ENCODE measurements around the gene NEDD8. TPM values are rescaled to one million over a fixed set of nuclear protein-coding genes. Genes with fewer than 3 reads are reported as not detected.
A peak's percentile ranks its signal among the peaks of the same experiment; 100 is the strongest.

The NEDD8 gene
- total RNA-seq, 1 experiment from 2014 or later = 178 TPM

GRCh38 chr14:24233538-24233866 lies 1.3 kb upstream of the NEDD8 start:
- Histone ChIP-seq H3K36me3 (ENCODE audit: control insufficient read depth in 1 of 2, insufficient read depth in 2 of 2, low read length in 2 of 2) (peaks cover 29 to 32% of the 10 kb centered on the region in 2 experiments; a peak in 3 of 4 replicates), H3K9me2 (ENCODE audit: insufficient read depth) (no peaks in the 10 kb centered on the region), H3K9me3 (ENCODE audit: control insufficient read depth in 1 of 2, insufficient read depth in 1 of 2, low read depth in 1 of 2, low read length in 2 of 2) (no peaks in the 10 kb centered on the region), H3K27ac (ENCODE audit: low read depth, low read length) (peak overlapping the region; percentile 94), H3K27me3 (ENCODE audit: insufficient read depth, low read length) (no peaks in the 10 kb centered on the region), H3K9ac (ENCODE audit: low read length) (peak overlapping the region; percentile 94), H3K4me1 (ENCODE audit: control insufficient read depth in 1 of 2, insufficient read depth in 2 of 2, low read length in 2 of 2) (peaks cover 14 to 30% of the 10 kb centered on the region in 2 experiments), H3K79me2 (ENCODE audit: insufficient read depth, low read length) (peaks cover 66% of the 10 kb centered on the region), H2AFZ (ENCODE audit: low read depth, low read length, poor library complexity, severe bottlenecking) (no peak overlapping the region), H3K4me3 (replicated peaks in 1 of 2; ENCODE audit: low read depth in 1 of 2, low read length in 2 of 2) (peak overlapping the region; percentile 96 to 100), H4K20me1 (ENCODE audit: insufficient read depth) (no peaks in the 10 kb centered on the region), H3K4me2 (ENCODE audit: low read length) (peak overlapping the region; percentile 89)
- TF ChIP-seq SIN3A (IDR thresholded peaks at IDR 0.05; ENCODE audit: low read depth) = no peak
- no peak for TF ChIP-seq ELF1 (IDR thresholded peaks at IDR 0.05; ENCODE audit: borderline replicate concordance, low read depth)
- TF ChIP-seq EGR1 (IDR thresholded peaks at IDR 0.05; ENCODE audit: low read depth) = no peak
- TF ChIP-seq YY1 (IDR thresholded peaks at IDR 0.05; ENCODE audit: extremely low read depth, insufficient replicate concordance, low read depth, low read length) = no peak
- no peak for TF ChIP-seq RAD21 (IDR thresholded peaks at IDR 0.05; ENCODE audit: low read depth)
- TF ChIP-seq TCF7L2 (IDR thresholded peaks at IDR 0.05; ENCODE audit: borderline replicate concordance, extremely low read depth, insufficient read depth, insufficient read length) = no peak
- TF ChIP-seq, protein P1, sequence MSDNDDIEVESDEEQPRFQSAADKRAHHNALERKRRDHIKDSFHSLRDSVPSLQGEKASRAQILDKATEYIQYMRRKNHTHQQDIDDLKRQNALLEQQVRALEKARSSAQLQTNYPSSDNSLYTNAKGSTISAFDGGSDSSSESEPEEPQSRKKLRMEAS (IDR thresholded peaks at IDR 0.05) = no peak
- no peak for TF ChIP-seq JUND (IDR thresholded peaks at IDR 0.05)
- no peak for TF ChIP-seq CBX3 (IDR thresholded peaks at IDR 0.05; ENCODE audit: low read depth)
- TF ChIP-seq EZH2phosphoT487 (IDR thresholded peaks at IDR 0.05; ENCODE audit: borderline replicate concordance) = no peak
- no peak for TF ChIP-seq POLR2A (IDR thresholded peaks at IDR 0.05; ENCODE audit: borderline replicate concordance, extremely low read depth, insufficient read depth, insufficient read length)
- TF ChIP-seq, protein P2, sequence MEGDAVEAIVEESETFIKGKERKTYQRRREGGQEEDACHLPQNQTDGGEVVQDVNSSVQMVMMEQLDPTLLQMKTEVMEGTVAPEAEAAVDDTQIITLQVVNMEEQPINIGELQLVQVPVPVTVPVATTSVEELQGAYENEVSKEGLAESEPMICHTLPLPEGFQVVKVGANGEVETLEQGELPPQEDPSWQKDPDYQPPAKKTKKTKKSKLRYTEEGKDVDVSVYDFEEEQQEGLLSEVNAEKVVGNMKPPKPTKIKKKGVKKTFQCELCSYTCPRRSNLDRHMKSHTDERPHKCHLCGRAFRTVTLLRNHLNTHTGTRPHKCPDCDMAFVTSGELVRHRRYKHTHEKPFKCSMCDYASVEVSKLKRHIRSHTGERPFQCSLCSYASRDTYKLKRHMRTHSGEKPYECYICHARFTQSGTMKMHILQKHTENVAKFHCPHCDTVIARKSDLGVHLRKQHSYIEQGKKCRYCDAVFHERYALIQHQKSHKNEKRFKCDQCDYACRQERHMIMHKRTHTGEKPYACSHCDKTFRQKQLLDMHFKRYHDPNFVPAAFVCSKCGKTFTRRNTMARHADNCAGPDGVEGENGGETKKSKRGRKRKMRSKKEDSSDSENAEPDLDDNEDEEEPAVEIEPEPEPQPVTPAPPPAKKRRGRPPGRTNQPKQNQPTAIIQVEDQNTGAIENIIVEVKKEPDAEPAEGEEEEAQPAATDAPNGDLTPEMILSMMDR (IDR thresholded peaks at IDR 0.05 in 2 of 3, conservative IDR thresholded peaks at IDR 0.05 in 1 of 3; ENCODE audit: borderline replicate concordance in 1 of 3, insufficient read depth in 1 of 3, low read depth in 2 of 3, low read length in 2 of 3) = no peak
- no peak for TF ChIP-seq POLR2AphosphoS5 (IDR thresholded peaks at IDR 0.05; ENCODE audit: low read depth, low read length)
- TF ChIP-seq, protein P3, sequence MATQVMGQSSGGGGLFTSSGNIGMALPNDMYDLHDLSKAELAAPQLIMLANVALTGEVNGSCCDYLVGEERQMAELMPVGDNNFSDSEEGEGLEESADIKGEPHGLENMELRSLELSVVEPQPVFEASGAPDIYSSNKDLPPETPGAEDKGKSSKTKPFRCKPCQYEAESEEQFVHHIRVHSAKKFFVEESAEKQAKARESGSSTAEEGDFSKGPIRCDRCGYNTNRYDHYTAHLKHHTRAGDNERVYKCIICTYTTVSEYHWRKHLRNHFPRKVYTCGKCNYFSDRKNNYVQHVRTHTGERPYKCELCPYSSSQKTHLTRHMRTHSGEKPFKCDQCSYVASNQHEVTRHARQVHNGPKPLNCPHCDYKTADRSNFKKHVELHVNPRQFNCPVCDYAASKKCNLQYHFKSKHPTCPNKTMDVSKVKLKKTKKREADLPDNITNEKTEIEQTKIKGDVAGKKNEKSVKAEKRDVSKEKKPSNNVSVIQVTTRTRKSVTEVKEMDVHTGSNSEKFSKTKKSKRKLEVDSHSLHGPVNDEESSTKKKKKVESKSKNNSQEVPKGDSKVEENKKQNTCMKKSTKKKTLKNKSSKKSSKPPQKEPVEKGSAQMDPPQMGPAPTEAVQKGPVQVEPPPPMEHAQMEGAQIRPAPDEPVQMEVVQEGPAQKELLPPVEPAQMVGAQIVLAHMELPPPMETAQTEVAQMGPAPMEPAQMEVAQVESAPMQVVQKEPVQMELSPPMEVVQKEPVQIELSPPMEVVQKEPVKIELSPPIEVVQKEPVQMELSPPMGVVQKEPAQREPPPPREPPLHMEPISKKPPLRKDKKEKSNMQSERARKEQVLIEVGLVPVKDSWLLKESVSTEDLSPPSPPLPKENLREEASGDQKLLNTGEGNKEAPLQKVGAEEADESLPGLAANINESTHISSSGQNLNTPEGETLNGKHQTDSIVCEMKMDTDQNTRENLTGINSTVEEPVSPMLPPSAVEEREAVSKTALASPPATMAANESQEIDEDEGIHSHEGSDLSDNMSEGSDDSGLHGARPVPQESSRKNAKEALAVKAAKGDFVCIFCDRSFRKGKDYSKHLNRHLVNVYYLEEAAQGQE (IDR thresholded peaks at IDR 0.05; ENCODE audit: low read depth) = no peak
- TF ChIP-seq, protein P4, sequence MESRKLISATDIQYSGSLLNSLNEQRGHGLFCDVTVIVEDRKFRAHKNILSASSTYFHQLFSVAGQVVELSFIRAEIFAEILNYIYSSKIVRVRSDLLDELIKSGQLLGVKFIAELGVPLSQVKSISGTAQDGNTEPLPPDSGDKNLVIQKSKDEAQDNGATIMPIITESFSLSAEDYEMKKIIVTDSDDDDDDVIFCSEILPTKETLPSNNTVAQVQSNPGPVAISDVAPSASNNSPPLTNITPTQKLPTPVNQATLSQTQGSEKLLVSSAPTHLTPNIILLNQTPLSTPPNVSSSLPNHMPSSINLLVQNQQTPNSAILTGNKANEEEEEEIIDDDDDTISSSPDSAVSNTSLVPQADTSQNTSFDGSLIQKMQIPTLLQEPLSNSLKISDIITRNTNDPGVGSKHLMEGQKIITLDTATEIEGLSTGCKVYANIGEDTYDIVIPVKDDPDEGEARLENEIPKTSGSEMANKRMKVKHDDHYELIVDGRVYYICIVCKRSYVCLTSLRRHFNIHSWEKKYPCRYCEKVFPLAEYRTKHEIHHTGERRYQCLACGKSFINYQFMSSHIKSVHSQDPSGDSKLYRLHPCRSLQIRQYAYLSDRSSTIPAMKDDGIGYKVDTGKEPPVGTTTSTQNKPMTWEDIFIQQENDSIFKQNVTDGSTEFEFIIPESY (IDR thresholded peaks at IDR 0.05; ENCODE audit: extremely low read depth, insufficient replicate concordance, low read length) = no peak
- no peak for TF ChIP-seq ATF3 (IDR thresholded peaks at IDR 0.05)
- no peak for TF ChIP-seq ZNF274 (IDR thresholded peaks at IDR 0.05; ENCODE audit: low read depth, low read length)
- no peak for TF ChIP-seq CEBPB (IDR thresholded peaks at IDR 0.05; ENCODE audit: low read depth)
- no peak for TF ChIP-seq ZFX (IDR thresholded peaks at IDR 0.05)
- CTCF ChIA-PET = interaction anchor here (2.1 kb wide), 1 partner anchor 9 kb away, joined by 10 read pairs; the partner anchor contains the start of gene TINF2
- no TSS peak for BruUV-seq (replicated peaks)
- ATAC-seq (no peak), DNase-seq (ENCODE audit: low read depth, low spot score) (no peak)
- POLR2A ChIA-PET = interaction anchor here (2.0 kb wide), 1 partner anchor 9 kb away, joined by 11 read pairs; the partner anchor contains the start of gene TINF2
- intact Hi-C loops (cut with micrococcal nuclease) = loop anchor here (2.0 kb wide), 1 partner anchor 17 kb away; the partner anchor contains the start of gene MDP1
- RAD21 ChIA-PET (ENCODE audit: low non-redundant PET in 1 of 2, low total read pairs in 2 of 2, uncharacterized antibody in 2 of 2, unreplicated experiment in 2 of 2) = no interaction called here

All from HCT116 (cell line).